Effector memory CD4-positive, alpha-beta T cell (primary cell): ENCODE data around the gene ZNF431.
"Not testable (repeated sequence)": the region's sequence is repeated elsewhere in the genome, so short reads cannot be mapped to it uniquely, and the experiment has no call there.

ENCODE experiments used
- DNase-seq, 3 donors: peaks; one replicate each; pipeline ENCODE4 v3.0.0-alpha.2; 2020
- H3K27ac ChIP-seq: 2 replicates; pipeline ENCODE4 v1.7.0; 2013; ENCODE audit warnings: mild to moderate bottlenecking, low read length, moderate library complexity; ENCODE audit not compliant: insufficient read depth, poor library complexity, severe bottlenecking
- H3K27me3 ChIP-seq: replicated peaks from 2 replicates; pipeline ENCODE4 v1.7.0; 2013; ENCODE audit warnings: mild to moderate bottlenecking, low read length; ENCODE audit not compliant: insufficient read depth, control insufficient read depth, poor library complexity, severe bottlenecking
- H3K36me3 ChIP-seq: 2 replicates; pipeline ENCODE4 v1.7.0; 2013; ENCODE audit warnings: mild to moderate bottlenecking, low read length, moderate library complexity; ENCODE audit not compliant: control insufficient read depth, insufficient read depth
- H3K4me1 ChIP-seq: 2 replicates; pipeline ENCODE4 v1.7.0; 2013; ENCODE audit warnings: low read length, mild to moderate bottlenecking; ENCODE audit not compliant: control insufficient read depth, insufficient read depth, poor library complexity, severe bottlenecking
- H3K4me3 ChIP-seq: 2 replicates; pipeline ENCODE4 v1.7.0; 2013; ENCODE audit warnings: low read length, low read depth, mild to moderate bottlenecking; ENCODE audit not compliant: insufficient read depth, poor library complexity, severe bottlenecking
- H3K9me3 ChIP-seq: 2 replicates; pipeline ENCODE4 v1.7.0; 2013; ENCODE audit warnings: mild to moderate bottlenecking, low read length, moderate library complexity; ENCODE audit not compliant: control insufficient read depth

ZNF431 gene

DNA sequence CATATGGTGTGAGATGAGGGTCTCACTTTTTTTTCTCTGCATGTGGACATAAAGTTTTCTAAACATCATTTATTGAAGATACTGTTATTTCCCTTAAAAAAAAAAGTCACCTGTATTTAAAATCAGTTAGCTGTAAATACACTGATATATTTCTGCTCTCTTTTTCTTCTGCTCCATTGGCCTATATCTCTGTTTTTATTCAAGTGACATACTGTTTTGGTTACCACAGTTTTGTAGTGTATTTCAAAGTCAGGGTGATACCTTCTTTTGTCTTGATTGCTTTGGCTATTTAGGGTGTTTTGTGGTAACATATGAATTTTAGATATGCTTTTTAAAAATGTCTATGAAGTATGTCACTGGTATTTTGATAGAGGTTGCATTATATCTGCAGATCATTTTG, 15.8 kb upstream of the ZNF431 start:
- no peaks in the 10 kb centered on the region for H3K4me1 ChIP-seq
- H3K4me3 ChIP-seq, result no peak overlapping the region
- no peak for DNase-seq
- no peak overlapping the region for H3K27ac ChIP-seq
- no peaks in the 10 kb centered on the region for H3K9me3 ChIP-seq
- H3K27me3 ChIP-seq, result no peaks in the 10 kb centered on the region
- no peaks in the 10 kb centered on the region for H3K36me3 ChIP-seq

DNA sequence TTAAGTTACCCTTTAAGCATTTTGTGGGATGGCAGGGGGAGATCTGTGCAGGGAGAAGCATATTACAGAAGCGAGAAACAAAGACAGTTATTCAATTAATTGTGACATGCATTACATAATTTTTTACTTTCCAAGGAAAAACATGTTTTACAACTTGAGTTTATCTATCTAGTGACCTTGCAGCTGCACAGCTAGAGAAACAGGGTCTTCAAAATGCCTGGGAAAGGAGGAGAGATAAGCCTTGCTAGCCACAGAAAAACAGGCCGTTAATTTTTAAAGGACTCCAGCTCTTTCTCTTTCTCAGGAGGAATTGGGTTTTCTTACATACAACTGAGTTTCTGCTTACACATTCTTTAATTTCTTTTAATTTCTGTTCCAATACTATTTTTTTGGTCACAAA, 14.8 kb upstream of the ZNF431 start:
- no peak overlapping the region for H3K27ac ChIP-seq
- H3K4me3 ChIP-seq, result no peak overlapping the region
- DNase-seq, result no peak
- H3K36me3 ChIP-seq, result no peaks in the 10 kb centered on the region
- H3K4me1 ChIP-seq, result no peaks in the 10 kb centered on the region
- no peaks in the 10 kb centered on the region for H3K27me3 ChIP-seq
- H3K9me3 ChIP-seq, result no peaks in the 10 kb centered on the region

DNA sequence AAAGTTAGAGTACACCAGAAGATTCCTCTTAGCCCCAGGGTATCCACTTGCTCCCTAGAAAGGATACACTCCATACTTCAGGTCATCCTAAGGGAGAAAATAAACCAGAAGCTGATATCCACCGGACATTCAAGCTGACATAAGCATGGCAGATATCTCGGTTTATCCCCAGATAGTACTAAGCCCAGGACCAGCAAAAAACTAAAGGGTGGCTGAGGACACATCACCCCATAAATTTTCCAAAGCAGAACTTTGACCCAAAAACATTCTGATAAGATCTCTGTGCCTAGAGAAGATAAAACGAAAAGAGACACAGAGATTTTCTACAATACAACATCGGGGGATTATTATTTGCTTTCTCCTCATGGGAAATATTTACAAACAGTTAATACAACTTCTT, 13.9 kb upstream of the ZNF431 start:
- no peak overlapping the region for H3K4me3 ChIP-seq

DNA sequence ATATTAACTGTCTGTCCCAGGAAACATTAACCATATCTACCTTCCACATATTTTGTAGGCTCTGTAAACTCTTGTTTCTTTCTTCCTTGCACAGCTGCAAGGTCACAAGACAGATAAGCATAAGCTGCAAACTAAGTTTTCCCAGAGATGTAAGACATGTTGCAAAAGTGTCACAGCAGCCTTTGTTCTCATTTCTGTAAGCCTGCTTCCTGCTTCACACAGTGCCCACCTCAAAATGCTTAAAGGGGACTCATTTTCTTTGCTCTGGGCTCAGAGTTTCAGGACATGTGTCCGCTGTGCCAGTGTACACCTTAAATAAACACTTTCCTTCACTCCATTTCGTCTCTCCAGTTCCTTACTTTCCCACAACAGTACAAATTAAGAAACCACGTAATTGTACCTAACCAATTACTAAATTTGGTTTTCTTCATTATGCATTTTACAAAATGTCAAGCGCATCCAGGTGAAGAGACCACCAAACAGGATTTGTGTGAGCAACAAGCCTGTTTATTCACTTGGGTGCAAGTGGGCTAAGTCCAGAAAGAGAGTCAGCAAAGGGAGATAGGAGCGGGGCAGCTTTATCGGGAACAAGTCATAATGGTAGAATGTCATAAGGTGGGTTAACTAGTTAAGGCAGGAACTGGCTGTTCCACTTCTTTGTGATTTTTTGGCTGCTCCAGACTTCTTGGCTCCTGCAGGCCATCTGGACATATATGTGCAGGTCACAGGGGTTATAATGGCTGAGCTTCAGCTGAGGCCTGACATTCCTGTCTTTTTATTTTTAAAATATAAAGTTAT, 12.7 kb upstream of the ZNF431 start:
- Histone ChIP-seq H3K36me3 (no peaks in the 10 kb centered on the region), H3K9me3 (no peaks in the 10 kb centered on the region), H3K27ac (no peak overlapping the region), H3K27me3 (no peaks in the 10 kb centered on the region), H3K4me3 (no peak overlapping the region), H3K4me1 (no peaks in the 10 kb centered on the region)
- DNase-seq, result no peak

More for the DNA sequence above, 13.9 kb upstream of the ZNF431 start:
- DNase-seq, result no peak
- Histone ChIP-seq H3K27ac (no peak overlapping the region), H3K9me3 (no peaks in the 10 kb centered on the region), H3K27me3 (no peaks in the 10 kb centered on the region), H3K36me3 (no peaks in the 10 kb centered on the region), H3K4me1 (no peaks in the 10 kb centered on the region)

DNA sequence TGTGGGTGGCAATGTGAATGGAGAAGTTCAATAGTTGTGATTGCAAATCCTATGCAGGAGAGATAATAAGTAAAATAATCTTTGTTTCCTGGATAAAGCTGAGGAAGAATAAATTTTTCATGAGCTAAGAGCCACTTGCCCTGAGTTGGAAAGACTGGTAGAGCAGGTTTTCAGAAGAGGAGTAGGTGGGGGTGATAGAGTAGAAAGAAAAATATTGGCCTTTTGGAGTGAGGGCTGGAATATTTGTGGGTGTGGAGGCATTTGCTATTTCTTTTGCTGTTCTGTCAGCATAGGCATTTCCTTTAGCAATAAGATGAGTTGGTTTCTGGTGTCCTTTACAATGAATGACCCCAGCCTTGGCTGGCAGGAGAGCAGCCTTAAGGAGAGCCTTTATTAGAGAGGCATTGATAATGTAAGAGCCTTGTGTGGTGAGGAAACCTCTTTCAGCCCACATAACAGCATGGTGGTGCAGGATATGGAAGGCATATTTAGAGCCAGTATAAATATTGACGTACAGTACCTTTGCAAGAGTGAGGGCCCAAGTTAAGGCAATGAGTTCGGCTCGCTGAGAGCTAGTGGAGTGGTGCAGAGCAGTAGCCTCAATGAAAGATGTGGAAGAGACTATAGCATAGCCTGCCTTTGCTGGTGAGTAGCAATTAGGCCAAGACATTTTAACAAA, 11.6 kb upstream of the ZNF431 start:
- no peak overlapping the region for H3K4me3 ChIP-seq
- no peaks in the 10 kb centered on the region for H3K9me3 ChIP-seq
- no peak overlapping the region for H3K27ac ChIP-seq
- H3K27me3 ChIP-seq, result no peaks in the 10 kb centered on the region
- no peak for DNase-seq
- no peaks in the 10 kb centered on the region for H3K4me1 ChIP-seq
- H3K36me3 ChIP-seq, result no peaks in the 10 kb centered on the region

DNA sequence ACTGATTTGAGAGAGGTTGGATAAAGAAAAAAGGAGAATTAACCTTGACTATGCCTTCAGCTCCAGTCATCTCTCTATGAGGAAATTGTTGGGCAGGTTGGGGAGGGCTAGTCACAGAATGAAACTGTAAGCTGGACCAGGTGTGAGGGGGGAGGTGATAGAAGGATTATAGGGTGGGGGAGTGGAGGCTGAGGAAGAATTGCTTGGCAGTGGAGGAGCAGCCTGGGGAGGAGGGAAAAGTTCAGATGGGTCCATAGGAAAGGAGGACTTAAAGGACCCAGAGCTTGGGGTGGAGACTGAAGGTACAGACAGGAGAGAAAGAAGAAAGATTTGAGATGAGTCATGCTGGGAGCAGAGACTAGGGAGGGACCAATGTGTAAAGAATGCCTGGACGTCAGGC, 8.2 kb upstream of the ZNF431 start:
- Histone ChIP-seq H3K4me1 (no peaks in the 10 kb centered on the region), H3K9me3 (no peaks in the 10 kb centered on the region), H3K27me3 (no peaks in the 10 kb centered on the region), H3K36me3 (no peaks in the 10 kb centered on the region), H3K27ac (no peak overlapping the region), H3K4me3 (no peak overlapping the region)
- DNase-seq, result no peak

DNA sequence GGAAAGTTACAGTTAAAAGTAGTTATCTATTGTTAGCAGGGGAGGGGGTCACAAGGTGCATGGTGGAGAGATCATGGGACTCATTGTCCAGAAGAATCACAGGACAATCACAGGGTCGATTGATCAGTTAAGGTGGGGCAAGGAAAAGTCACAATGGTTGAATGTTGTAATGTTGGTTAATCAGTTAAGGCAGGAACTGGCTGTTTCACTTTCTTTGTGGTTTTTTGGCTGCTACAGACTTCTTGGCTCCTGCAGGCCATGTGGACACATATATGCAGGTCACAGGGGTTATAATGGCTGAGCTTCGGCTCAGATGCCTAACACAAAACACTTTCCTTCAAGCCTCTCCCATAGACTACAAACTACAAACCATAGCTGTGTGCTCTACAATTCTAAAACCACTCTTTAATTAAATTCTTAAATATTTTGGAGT, 6.9 kb upstream of the ZNF431 start:
- Histone ChIP-seq H3K4me1 (no peaks in the 10 kb centered on the region), H3K4me3 (no peak overlapping the region), H3K9me3 (no peaks in the 10 kb centered on the region), H3K36me3 (no peaks in the 10 kb centered on the region), H3K27ac (no peak overlapping the region), H3K27me3 (no peaks in the 10 kb centered on the region)
- no peak for DNase-seq

DNA sequence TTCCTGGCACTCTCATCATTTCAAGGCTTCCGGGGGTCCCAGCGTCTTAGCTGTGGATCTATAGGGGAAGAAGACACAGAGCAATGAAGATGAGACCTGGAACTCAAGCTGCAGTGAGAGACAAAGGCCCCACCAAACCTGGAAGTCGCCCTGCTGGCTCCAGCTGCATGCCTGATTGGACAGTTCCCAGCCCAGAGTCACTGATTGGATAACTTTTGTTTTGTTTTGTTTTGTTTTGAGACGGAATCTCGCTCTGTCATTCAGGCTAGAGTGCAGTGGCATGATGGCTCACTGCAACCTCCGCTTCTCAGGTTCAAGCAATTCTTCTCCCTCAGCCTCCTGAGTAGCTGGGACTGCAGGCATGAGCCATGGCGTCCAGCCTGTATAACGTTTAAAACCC, 6.4 kb upstream of the ZNF431 start:
- Histone ChIP-seq H3K27me3 (no peaks in the 10 kb centered on the region), H3K4me1 (no peaks in the 10 kb centered on the region), H3K27ac (no peak overlapping the region), H3K9me3 (no peaks in the 10 kb centered on the region), H3K36me3 (no peaks in the 10 kb centered on the region), H3K4me3 (no peak overlapping the region)
- DNase-seq, result no peak

DNA sequence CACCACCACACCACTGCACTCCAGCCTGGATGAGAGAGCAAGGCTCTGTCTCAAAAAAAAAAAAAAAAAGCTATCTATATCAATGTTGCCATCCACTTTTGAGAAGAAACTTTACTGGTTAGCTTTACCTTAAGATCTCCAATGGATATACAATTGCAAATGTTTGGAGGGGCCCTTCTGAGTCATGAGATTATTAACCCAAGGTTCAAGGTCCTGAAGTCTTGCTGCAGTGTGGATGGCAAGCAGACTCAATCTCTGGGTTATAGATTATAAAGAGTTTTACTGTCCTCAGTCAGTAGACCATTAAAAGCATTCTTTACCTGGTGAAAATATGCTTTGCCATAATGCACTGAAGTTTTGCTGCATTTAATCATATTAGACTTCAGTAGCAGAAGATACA, 3.7 kb upstream of the ZNF431 start:
- Histone ChIP-seq H3K4me3 (no peak overlapping the region), H3K36me3 (no peaks in the 10 kb centered on the region), H3K4me1 (peaks cover 8% of the 10 kb centered on the region), H3K9me3 (no peaks in the 10 kb centered on the region), H3K27ac (no peak overlapping the region), H3K27me3 (no peaks in the 10 kb centered on the region)
- no peak for DNase-seq

DNA sequence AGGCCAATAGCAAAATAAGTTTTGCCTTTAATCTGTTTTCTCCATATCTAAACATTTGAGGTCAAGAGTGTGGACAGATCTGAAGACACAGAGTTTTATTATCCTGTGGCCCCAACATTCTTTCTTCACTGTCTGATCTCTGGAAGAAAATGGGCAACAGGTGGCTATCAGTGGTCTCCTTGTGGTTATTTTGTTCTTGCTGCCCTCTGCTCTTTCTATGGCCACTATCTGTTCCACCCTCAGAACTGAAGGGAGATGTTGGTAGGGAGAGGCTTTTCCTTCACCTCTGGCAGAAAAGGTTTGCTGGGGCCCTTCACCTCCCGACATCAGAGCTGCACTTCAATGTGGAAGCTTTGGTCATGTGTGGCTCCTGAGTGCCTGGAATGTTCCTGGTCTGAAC, 834 bp upstream of the ZNF431 start:
- not testable (repeated sequence) for H3K27me3 ChIP-seq, DNase-seq, H3K4me1 ChIP-seq, H3K4me3 ChIP-seq, H3K36me3 ChIP-seq, H3K9me3 ChIP-seq, H3K27ac ChIP-seq
